ENCODE results near the gene ATE1.
"Not testable (repeated sequence)": the region's sequence is repeated elsewhere in the genome, so short reads cannot be mapped to it uniquely, and the experiment has no call there.

The ATE1 gene

DNA sequence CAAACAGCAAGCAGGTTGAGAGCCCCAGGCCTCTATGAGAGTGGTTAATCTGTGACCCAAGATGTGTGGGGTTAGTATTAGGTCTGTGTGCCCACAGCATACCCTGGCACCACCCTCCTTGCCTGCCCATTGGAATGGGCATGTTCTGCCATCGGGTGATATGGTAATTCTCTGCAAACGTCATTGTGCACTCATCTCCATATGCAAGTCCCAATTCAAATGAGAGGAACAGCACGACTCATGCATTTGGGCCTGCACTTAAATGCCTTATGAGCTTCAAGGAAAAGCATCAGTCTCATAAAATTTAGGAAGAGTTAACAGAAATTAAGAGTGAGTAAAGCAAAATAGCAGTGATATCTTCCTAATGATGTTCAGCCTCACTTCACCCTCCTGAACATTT is 195.7 kb downstream of the ATE1 start:
- DNase-seq: no peak

DNA sequence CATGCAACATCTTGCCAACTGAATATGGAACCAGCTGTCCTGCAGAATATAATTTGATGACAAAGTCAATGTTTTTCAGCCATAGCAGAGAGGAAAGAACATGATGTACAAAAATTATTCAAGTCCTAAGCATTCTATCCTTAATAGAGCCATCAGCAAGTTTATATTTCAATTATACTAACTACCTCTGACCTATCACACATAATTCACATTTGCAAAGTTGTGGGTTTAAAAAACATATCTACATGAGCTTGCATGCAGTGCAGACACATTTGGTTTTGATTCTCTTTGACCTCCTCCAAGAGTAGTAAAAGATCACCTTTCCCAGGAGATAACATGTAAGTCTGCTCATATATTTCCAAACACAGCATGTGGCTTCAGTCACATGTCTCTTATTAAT is 203.5 kb downstream of the ATE1 start:
- DNase-seq: no peak

- no peak for DNase-seq
These were observed 205.2 kb downstream of the ATE1 start for GRCh38 chr10:121722665-121723064.

DNA sequence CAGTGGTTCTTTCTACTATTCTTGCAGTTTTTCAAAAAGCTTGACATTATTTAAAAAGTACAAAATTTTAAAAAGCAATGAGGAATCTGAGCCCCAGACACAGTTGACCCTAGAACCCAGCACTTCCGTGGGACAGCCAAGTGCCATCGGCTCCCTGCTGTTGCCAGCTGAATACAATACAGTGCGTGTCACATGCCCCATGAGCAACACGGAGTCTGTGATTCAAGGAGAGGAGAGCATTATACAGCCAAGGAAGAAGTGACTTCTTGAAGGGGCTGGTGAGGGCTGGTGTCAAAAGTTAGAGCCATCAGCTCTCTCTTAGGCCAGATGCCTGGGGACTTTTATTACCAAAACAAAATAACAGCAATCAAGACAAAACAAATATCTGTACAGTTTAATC is 206.6 kb downstream of the ATE1 start:
- no peak for DNase-seq

GRCh38 chr10:121715969-121716368 is 211.9 kb downstream of the ATE1 start:
- DNase-seq: no peak

GRCh38 chr10:121715076-121715475 is 212.8 kb downstream of the ATE1 start:
- no peak for DNase-seq

DNA sequence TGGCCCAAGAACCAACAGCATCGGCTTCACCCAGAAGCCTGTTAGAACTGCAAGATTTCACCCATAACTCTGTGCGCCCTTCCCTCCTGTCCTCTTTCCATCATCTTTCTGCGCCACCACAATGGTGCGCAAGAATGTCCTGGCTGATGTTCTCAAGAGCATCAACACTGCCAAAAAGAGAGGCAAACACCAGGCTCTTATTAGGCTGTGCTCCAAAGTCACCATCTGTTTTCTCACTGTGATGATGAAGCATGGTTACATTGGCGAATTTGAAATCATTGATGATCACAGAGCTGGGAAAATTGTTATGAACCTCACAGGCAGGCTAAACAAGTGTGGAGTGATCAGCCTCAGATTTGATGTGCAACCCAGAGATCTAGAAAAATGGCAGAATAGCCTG is 214.3 kb downstream of the ATE1 start:
- DNase-seq: no peak

- no peak for DNase-seq
These were observed 216.9 kb downstream of the ATE1 start for GRCh38 chr10:121710971-121711370.

GRCh38 chr10:121710207-121710606 is 217.6 kb downstream of the ATE1 start:
- DNase-seq: no peak

DNA sequence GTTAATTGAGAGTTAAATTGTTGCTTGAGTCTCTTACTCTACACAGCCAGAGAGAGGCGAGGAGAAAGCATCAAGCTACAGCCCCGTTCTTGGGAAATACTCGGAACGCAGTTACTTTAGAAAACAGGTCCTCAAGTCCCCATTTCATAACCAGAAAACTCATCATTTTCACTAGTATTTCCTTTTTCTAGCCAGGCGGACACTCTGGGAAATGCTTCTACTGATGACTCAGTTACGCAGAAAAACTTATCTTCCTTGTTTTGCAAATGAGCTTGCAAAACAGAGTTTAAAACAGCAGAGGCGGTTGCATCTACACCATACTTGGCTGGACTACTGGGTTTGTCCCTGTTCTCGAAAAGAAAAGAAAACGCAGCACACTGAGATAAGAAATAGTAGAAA is 218.2 kb downstream of the ATE1 start:
- no peak for DNase-seq

DNA sequence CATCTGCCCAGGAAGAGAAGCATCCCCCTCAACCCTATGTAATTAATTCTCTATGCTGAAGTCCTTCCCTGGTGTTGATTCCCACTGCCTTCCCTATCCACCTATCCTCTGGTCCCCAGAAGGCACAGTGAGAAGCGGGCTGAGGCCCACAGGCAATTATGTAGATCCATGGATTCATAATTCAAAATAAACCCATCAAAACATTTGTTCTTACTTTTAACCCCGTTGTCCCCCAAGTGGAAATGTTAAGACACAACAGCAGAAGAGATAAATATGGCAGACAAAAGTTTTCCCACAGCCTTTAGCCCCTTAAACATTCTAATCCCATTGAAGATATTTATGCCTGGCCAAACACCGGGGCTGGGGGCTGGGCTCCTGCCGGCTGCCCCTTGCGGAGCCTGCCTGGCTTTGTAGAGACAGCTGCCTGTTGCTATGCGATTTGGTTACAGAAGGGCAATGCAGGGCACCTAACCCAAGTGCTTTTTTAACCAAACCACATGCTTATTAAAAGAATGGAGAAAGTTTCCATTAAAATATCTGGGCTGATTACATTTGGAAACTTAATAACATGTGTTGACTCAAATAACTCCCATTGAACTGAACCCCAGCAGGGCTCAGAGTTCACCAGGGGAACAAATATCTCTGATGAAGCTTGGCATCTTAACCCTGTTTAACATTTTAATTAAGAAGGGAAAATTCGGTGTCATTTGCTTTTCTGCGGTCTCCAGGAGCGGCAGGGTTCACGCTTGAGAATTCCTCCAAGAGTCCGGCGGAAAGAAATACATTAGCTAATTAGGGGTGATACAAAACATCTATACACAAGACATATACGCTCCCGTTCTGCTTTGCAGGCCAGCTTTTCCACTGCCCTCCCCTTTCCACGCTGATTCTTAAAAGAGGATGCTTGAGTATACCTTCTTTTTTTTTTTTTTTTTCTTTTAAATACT is 218.8 kb downstream of the ATE1 start:
- no peak for DNase-seq

DNA sequence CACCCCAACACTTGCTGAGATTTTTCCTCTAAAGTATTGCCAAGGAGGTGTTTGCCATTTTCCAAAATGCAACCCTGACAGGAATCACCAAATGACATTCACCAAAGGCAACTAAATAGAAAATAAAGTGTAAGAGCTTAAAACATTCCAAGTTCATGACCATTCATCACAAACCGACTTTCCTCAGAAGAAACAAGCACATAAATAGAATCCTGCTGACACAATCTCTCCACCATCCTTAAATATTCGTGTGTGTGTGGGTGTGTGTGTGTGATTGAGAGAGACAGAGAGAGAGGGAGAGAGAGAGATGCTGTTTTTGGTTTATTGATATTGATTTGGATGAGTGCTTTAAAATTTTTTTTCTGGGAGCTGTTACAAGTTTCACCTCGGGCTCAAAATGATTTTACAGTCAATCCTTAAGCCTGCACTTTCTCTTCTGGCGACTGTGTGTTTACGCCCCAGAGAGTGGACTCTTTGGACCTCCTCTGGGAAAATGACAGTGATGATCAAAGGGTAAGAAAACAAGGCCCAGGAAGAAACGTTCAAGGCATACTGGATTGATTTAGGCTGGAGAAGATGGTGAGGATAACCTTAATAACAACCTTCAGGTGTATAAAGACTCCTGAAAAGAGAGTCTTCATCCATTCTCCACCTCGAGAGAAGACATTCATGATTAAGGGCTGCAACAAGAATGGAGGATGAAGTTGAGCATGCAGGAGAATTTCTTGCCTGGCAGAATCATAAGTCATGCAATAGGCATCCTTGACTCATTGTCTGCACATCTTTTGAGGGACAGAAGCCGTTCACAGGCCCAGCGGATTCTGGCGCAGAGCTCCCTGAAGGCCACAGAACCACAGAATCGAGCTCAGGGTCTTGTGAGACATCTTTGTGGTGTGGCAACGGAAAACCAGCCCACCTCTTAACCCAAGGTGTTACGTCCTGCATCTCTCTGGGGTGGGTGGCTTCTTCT is 225.2 kb downstream of the ATE1 start:
- no peak for DNase-seq

DNA sequence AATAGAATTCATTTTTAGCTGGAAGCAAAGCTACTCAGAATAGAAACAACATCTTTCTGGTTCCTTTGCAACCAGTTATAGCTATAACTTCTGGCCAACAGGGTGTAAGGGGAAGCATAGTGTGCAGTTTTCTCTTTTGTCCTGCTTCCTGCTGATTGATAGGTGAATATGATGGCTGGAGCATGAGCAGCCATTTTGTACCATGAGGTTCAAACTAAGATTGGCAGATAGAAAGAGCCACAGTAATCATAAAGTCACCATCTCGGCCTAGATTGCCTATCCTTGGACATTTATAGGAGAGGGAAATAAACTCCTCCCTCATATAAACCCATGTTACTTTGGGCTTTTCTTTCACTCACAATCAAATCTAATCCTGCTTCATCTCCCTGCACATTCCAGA is 227.4 kb downstream of the ATE1 start:
- DNase-seq: no peak

DNA sequence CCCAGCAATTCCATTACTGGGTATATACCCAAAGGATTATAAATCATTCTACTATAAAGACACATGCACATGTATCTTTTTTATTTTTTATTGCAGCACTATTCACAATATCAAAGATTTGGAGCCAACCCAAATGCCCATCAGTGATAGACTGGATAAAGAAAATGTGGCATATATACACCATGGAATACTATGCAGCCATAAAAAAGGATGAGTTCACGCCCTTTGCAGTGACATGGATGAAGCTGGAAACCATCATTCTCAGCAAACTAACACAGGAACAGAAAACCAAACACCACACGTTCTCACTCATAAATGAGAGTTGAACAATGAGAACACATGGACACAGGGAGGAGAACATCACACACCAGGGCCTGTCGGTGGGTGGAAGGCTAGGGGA is 228.1 kb downstream of the ATE1 start:
- DNase-seq: not testable (repeated sequence)

- DNase-seq: no peak
These were observed 228.9 kb downstream of the ATE1 start for GRCh38 chr10:121698902-121699301.

- DNase-seq: no peak
These were observed 229.5 kb downstream of the ATE1 start for GRCh38 chr10:121698336-121698735.

DNA sequence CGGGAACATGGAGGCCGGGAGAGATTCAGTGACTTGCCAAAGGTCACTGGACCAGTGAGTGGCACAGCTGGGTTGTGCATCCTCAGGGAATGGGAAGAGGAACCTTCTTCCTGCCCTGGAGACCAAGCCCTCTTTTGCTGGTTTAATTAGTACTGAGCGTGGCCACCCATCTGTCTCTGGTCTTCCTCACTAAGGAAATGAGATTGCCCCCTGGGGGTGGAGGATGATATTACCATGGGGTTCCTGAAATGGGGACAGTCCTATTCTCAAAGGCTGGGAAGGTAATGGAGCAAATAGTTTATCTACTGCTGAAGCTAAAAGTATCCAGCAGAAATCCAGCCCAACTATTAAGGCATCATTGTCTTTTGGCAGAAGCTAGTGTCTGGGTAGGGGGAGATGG is 231.0 kb downstream of the ATE1 start:
- no peak for DNase-seq

GRCh38 chr10:121695731-121696464 is 231.9 kb downstream of the ATE1 start:
- no peak for DNase-seq

DNA sequence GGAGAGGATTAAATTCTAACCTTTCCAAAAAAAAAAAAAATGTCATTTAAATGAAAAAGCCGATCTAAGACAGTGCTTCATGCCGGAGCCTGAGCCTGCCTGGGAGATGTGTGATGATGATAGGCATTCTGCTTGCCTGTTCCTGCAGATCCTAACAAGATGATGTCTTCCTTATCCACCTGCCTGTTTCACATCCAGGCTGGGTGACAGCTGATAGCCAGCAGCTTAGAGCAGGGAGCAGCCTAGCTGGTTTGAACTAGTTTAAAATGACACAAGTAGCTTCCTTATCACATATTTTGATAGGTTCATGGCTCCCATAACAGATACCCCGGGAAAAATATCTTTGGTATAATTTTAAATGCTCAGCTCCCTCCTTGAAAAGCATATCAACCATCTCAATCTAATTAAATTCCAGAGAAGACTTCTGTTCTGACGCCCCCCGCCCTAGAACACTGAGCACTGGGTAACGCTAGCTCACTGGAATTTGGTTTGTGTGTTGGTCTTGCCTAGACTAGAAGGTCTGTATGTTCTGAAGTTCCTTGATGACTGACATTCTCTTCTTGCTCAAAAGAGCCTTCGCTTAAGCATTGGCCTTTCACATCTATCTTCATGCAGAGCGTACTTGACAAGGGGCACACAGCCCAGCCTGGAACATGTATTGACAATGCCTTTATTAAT is 232.7 kb downstream of the ATE1 start:
- no peak for DNase-seq

DNA sequence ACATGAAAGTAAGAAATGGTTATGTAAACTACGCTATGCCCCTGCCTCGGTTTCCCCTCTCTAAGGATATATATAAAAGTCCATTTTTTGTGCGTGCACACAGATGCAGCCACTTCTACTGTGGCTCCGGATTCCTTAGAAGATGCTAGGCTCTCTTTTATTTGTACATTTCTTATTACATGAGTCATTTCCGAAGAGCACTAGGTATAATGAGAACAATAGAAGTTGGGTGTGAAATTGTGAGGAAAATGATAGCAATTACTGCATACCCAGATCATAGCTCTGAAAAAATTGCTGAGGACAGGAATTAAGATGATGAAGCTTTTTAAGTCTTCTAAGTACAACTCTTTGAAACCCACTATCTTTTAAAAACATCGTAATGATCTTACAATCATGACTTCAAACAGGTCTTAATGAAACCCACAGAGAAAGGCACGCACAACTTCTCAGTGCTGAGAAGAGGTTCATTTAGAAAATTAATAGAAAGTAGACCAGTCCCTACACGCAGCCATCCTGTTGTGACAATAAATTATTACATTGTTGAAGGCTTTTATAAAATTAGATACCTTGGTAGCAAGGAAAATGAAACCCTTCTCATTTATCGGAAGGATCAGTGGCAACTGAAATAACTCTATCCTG is 233.4 kb downstream of the ATE1 start:
- DNase-seq: no peak

- DNase-seq: no peak
These were observed 235.2 kb downstream of the ATE1 start for GRCh38 chr10:121692626-121693025.

DNA sequence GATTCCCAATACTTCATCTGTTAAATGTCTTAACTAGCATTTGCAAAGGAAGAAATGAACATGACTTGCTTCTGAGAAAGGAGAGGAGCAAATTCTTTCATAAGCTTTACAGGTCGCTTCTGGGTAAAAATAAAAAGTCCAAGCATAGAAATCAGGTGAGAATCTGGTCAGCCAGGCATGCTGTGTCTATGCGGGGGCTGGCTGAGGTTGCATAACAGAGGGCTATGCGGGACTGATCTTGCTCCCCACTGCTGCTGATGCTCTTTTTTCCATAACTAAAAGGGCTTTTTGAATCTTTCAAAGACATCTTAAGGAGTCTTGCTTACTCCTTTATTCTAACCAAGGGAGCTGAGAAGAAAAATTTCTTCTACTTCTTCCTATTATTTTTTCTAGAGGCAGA is 236.9 kb downstream of the ATE1 start:
- no peak for DNase-seq

All from NCI-H345 (cell line).